GM12892 (cell line): Measurements from ENCODE around the gene RBCK1.

Experiments used
- POLR2AphosphoS5 ChIP-seq: IDR thresholded peaks from 2 replicates; pipeline ENCODE4 v1.6.1; 2011; ENCODE audit warnings: low read depth, low read length, control low read depth
- TAF1 ChIP-seq: IDR thresholded peaks from 2 replicates; pipeline ENCODE4 v1.6.1; 2011; ENCODE audit warnings: low read depth, mild to moderate bottlenecking, control low read depth, low read length, borderline replicate concordance

DNA sequence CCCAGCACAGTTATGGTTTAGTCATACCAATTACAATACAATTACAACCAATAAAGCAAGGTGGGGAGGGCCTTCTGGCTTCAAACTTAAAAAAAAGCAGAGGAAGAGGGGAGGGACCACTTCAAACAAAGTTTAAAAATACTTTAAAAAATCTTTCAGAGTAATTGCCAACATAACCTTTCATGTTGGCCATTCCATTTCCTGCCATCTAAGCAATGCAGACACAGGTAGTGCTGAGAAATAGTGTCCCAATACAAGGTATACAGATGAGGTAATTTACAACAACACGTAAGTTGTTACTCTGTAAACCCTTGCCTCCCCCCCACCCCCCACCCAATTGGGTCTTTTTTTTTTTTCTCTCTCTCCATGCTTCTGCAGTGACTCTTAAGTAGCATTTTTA lies 73.1 kb downstream of the RBCK1 start:
- no peak for TF ChIP-seq TAF1
- TF ChIP-seq POLR2AphosphoS5, result no peak
